GM10248 (cell line): Measurements from ENCODE around the gene KRAS.

Source experiments
- CTCF ChIA-PET: fragments of 300-600 bp; sonication (Branson Sonifier 250); formaldehyde crosslinking; extraction: SDS; loops from one replicate; lab custom pipeline; 2021; ENCODE audit warnings: antibody characterized with exemption; lab: Yijun Ruan, JAX
- POLR2A ChIA-PET: fragments of 350-650 bp; sonication (Branson Sonifier 250); formaldehyde crosslinking; extraction: SDS; loops from one replicate; lab custom pipeline; 2020; ENCODE audit warnings: antibody characterized with exemption; lab: Yijun Ruan, JAX
- DNase-seq: peaks from one replicate; pipeline ENCODE4 v3.0.0; 2012; ENCODE audit errors: extremely low spot score
- TF ChIP-seq, protein P1 (sequence below): IDR thresholded peaks from 2 replicates; pipeline ENCODE4 v1.5.1; 2012; ENCODE audit warnings: mild to moderate bottlenecking, low read depth; ENCODE audit errors: extremely low read depth, missing control alignments, control extremely low read depth

Gene KRAS

DNA sequence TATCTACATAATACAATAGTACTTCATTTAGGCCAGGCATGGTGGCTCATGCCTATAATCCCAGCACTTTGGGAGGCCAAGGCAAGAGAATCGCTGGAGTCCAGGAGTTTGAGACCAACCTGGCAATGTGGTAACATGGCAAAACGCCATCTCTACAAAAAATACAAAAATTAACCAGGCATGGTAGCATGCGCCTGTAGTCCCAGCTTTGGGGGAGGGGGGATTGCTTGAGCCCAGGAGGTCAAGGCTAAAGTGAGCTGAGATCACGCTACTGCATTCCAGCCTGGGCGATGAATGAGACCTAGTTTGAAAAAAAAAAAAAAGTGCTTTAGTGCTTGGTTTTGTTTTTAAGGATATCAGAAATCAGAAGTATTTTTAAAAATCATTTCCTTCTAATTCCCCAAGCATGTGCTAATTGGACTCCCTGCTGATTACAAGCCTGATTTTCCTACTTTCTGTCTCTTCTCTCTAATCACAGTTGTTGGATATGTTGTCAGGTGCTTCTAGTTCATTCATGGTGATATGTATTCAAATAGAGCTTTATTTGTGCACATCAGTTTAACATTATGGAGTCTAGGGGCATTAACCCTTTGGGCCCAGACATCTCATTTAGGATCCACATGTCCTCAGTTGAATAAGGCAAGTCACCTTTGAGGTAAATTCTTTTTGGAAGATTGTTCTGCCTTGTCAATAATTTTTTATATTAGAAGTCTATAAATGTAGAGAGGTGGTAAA, 7.0 kb upstream of the KRAS start:
- POLR2A ChIA-PET = no interaction called here
- CTCF ChIA-PET = interaction anchor here (0.6 kb wide), 1 partner anchor 1137 kb away, joined by 3 read pairs; no protein-coding TSS in a partner anchor
- TF ChIP-seq, protein P1, sequence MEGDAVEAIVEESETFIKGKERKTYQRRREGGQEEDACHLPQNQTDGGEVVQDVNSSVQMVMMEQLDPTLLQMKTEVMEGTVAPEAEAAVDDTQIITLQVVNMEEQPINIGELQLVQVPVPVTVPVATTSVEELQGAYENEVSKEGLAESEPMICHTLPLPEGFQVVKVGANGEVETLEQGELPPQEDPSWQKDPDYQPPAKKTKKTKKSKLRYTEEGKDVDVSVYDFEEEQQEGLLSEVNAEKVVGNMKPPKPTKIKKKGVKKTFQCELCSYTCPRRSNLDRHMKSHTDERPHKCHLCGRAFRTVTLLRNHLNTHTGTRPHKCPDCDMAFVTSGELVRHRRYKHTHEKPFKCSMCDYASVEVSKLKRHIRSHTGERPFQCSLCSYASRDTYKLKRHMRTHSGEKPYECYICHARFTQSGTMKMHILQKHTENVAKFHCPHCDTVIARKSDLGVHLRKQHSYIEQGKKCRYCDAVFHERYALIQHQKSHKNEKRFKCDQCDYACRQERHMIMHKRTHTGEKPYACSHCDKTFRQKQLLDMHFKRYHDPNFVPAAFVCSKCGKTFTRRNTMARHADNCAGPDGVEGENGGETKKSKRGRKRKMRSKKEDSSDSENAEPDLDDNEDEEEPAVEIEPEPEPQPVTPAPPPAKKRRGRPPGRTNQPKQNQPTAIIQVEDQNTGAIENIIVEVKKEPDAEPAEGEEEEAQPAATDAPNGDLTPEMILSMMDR = no peak
- DNase-seq = no peak

GRCh38 chr12:25256826-25257225, 6.1 kb upstream of the KRAS start:
- ChIA-PET CTCF (no interaction called here), POLR2A (no interaction called here)
- TF ChIP-seq, protein P1 = no peak
- DNase-seq = no peak

GRCh38 chr12:25256005-25256404, 5.3 kb upstream of the KRAS start:
- TF ChIP-seq, protein P1 = no peak
- POLR2A ChIA-PET = no interaction called here
- DNase-seq = no peak
- CTCF ChIA-PET = interaction anchor here (1.8 kb wide), 1 partner anchor 15 kb away, joined by 7 read pairs; no protein-coding TSS in a partner anchor

GRCh38 chr12:25254271-25254880, 3.6 kb upstream of the KRAS start:
- TF ChIP-seq, protein P1 = no peak
- POLR2A ChIA-PET = no interaction called here
- DNase-seq = no peak
- CTCF ChIA-PET = interaction anchor here (1.8 kb wide), 1 partner anchor 13 kb away, joined by 7 read pairs; no protein-coding TSS in a partner anchor

- ChIA-PET POLR2A (no interaction called here), CTCF (no interaction called here)
- TF ChIP-seq, protein P1 = no peak
Measured at GRCh38 chr12:25253371-25254068, 2.8 kb upstream of the KRAS start.

GRCh38 chr12:25252946-25253345, 2.2 kb upstream of the KRAS start:
- CTCF ChIA-PET = interaction anchor here (1.3 to 2.9 kb wide), 2 partner anchors 12 to 135 kb away, joined by 3 to 18 read pairs; no protein-coding TSS in a partner anchor
- POLR2A ChIA-PET = no interaction called here
- TF ChIP-seq, protein P1 = no peak
- no peak for DNase-seq

More at GRCh38 chr12:25253371-25254068, 2.8 kb upstream of the KRAS start:
- DNase-seq = no peak
